Mesenchymal stem cell (in vitro differentiated cells and primary cell): Measurements from ENCODE around the gene VPS41.

Experiments
- DNase-seq: peaks from one replicate; pipeline ENCODE4 v3.0.0-alpha.2; 2013
- H2AFZ ChIP-seq: one replicate; pipeline ENCODE4 v1.6.1; 2013; ENCODE audit warnings: low read depth, mild to moderate bottlenecking, control low read depth, inconsistent platforms, low read length, moderate library complexity
- H2AK5ac ChIP-seq: 2 replicates; pipeline ENCODE4 v1.6.1; 2013; ENCODE audit warnings: low read length, moderate library complexity, mild to moderate bottlenecking, inconsistent platforms; ENCODE audit not compliant: severe bottlenecking
- H2BK120ac ChIP-seq: one replicate; pipeline ENCODE4 v1.6.1; 2013; ENCODE audit warnings: low read depth, mild to moderate bottlenecking, inconsistent platforms, low read length, moderate library complexity
- H2BK12ac ChIP-seq, 2 experiments: one replicate each; pipeline ENCODE4 v1.6.1; 2013; ENCODE audit warnings: inconsistent platforms in 2 of 2, low read length in 2 of 2, mild to moderate bottlenecking in 2 of 2, moderate library complexity in 2 of 2, control low read depth in 1 of 2
- H2BK15ac ChIP-seq: one replicate; pipeline ENCODE4 v1.6.1; 2013; ENCODE audit warnings: mild to moderate bottlenecking, low read depth, inconsistent platforms; ENCODE audit not compliant: poor library complexity, severe bottlenecking
- H2BK5ac ChIP-seq: 2 replicates; pipeline ENCODE4 v1.6.1; 2013; ENCODE audit warnings: low read depth, mild to moderate bottlenecking, low read length, control low read depth, inconsistent platforms; ENCODE audit not compliant: poor library complexity, severe bottlenecking
- H3K14ac ChIP-seq, 2 experiments: one replicate each; pipeline ENCODE4 v1.6.1; 2013; ENCODE audit warnings: inconsistent platforms in 2 of 2, low read length in 2 of 2, control low read depth in 1 of 2, mild to moderate bottlenecking in 1 of 2, moderate library complexity in 1 of 2
- H3K18ac ChIP-seq, 2 experiments: one replicate each; pipeline ENCODE4 v1.6.1; 2013; ENCODE audit warnings: inconsistent platforms in 2 of 2, low read length in 2 of 2, control low read depth in 1 of 2, low read depth in 1 of 2, mild to moderate bottlenecking in 1 of 2
- H3K23ac ChIP-seq, 2 experiments: one replicate each; pipeline ENCODE4 v1.6.1; 2013; ENCODE audit warnings: inconsistent platforms in 2 of 2, low read length in 2 of 2, mild to moderate bottlenecking in 2 of 2, moderate library complexity in 2 of 2, control low read depth in 1 of 2
- H3K27ac ChIP-seq: 2 replicates; pipeline ENCODE4 v1.5.1; 2013; ENCODE audit warnings: mild to moderate bottlenecking, moderate library complexity, low read length, control low read depth, inconsistent platforms; ENCODE audit not compliant: poor library complexity, severe bottlenecking
- H3K27me3 ChIP-seq, 2 experiments: 2 replicates each; pipeline versions ENCODE4 v1.6.1 to v1.7.0; 2013; ENCODE audit warnings: low read length in 2 of 2, mild to moderate bottlenecking in 2 of 2, moderate library complexity in 2 of 2, control low read depth in 1 of 2, inconsistent platforms in 1 of 2; ENCODE audit not compliant: control insufficient read depth in 1 of 2, insufficient read depth in 1 of 2
- H3K36me3 ChIP-seq, 2 experiments: 2 replicates each; pipeline versions ENCODE4 v1.6.1 to v1.7.0; 2013; ENCODE audit warnings: low read length in 2 of 2, control low read depth in 1 of 2, inconsistent platforms in 1 of 2, low read depth in 1 of 2, mild to moderate bottlenecking in 1 of 2; ENCODE audit not compliant: insufficient read depth in 2 of 2, control insufficient read depth in 1 of 2
- H3K4ac ChIP-seq, 2 experiments: one replicate each; pipeline ENCODE4 v1.6.1; 2013; ENCODE audit warnings: inconsistent platforms in 2 of 2, low read length in 2 of 2, mild to moderate bottlenecking in 2 of 2, moderate library complexity in 2 of 2, control low read depth in 1 of 2, low read depth in 1 of 2
- H3K4me1 ChIP-seq: 2 replicates; pipeline ENCODE4 v1.6.1; 2013; ENCODE audit warnings: low read depth, low read length, control low read depth; ENCODE audit not compliant: control insufficient read depth, insufficient read depth
- H3K4me2 ChIP-seq: 2 replicates; pipeline ENCODE4 v1.6.1; 2013; ENCODE audit warnings: low read length, mild to moderate bottlenecking, inconsistent platforms; ENCODE audit not compliant: poor library complexity, severe bottlenecking
- H3K4me3 ChIP-seq, 2 experiments: 2 replicates each; pipeline versions ENCODE4 v1.5.1 to v1.7.0; 2013; ENCODE audit warnings: low read length in 2 of 2, mild to moderate bottlenecking in 2 of 2, control low read depth in 1 of 2, low read depth in 1 of 2; ENCODE audit not compliant: insufficient read depth in 1 of 2
- H3K79me1 ChIP-seq: replicated peaks from 2 replicates; pipeline ENCODE4 v1.6.1; 2013; ENCODE audit warnings: mild to moderate bottlenecking, control low read depth, low read length, inconsistent platforms; ENCODE audit not compliant: poor library complexity, severe bottlenecking
- H3K9ac ChIP-seq: 2 replicates; pipeline ENCODE4 v1.7.0; 2013; ENCODE audit warnings: mild to moderate bottlenecking, low read length, moderate library complexity
- H3K9me3 ChIP-seq: 2 replicates; pipeline ENCODE4 v1.7.0; 2013; ENCODE audit warnings: mild to moderate bottlenecking, low read length; ENCODE audit not compliant: control insufficient read depth
- H4K8ac ChIP-seq: one replicate; pipeline ENCODE4 v1.6.1; 2013; ENCODE audit warnings: inconsistent platforms, mild to moderate bottlenecking, low read length, moderate library complexity
- H4K91ac ChIP-seq: one replicate; pipeline ENCODE4 v1.6.1; 2013; ENCODE audit warnings: mild to moderate bottlenecking, low read length, inconsistent platforms
- WGBS: methylation state at CpG from one replicate; pipeline ENCODE4 v1.1.7; 2013; ENCODE audit warnings: mixed read lengths; 5-methylcytosine and 5-hydroxymethylcytosine counted together

VPS41 gene

DNA sequence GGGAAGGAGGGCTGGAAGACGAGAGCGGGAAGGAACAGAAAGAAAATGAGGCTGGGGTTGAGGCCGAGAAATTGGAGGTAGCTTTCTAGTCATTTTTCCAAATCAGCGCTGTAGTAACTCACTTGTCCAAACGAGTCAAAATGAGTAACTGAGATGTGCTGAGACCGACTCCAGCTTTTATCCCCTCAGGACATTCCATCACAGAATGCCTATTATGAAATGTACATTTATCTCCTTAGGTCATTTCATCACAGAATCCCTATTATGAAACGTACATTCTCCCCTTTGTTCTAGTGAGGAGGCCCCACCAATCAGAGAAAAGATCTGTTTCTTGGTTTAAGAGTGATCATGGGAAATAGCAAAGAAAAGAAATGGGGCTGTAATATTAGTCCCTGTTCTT is 222.1 kb downstream of the VPS41 start:
- H3K9ac ChIP-seq, result no peak overlapping the region
- no peak overlapping the region for H2BK15ac ChIP-seq
- no peak overlapping the region for H2BK12ac ChIP-seq
- H2AK5ac ChIP-seq, result no peak overlapping the region
- H3K9me3 ChIP-seq, result no peaks in the 10 kb centered on the region
- no peak for DNase-seq
- no peak overlapping the region for H2AFZ ChIP-seq
- H2BK120ac ChIP-seq, result no peak overlapping the region
- H3K36me3 ChIP-seq, result no peaks in the 10 kb centered on the region
- no peak overlapping the region for H3K27ac ChIP-seq
- H3K79me1 ChIP-seq, result no peaks in the 10 kb centered on the region
- H3K14ac ChIP-seq, result no peak overlapping the region
- H4K91ac ChIP-seq, result no peak overlapping the region
- no peak overlapping the region for H4K8ac ChIP-seq
- no peak overlapping the region for H2BK5ac ChIP-seq
- H3K18ac ChIP-seq, result no peak overlapping the region
- no peak overlapping the region for H3K23ac ChIP-seq
- H3K4me3 ChIP-seq, result no peak overlapping the region
- H3K27me3 ChIP-seq, result peaks cover 0 to 4% of the 10 kb centered on the region in 2 experiments
- H3K4ac ChIP-seq, result no peak overlapping the region
- 85% methylated on average over 7 of the region's 7 CpGs for WGBS
- no peaks in the 10 kb centered on the region for H3K4me1 ChIP-seq
- no peak overlapping the region for H3K4me2 ChIP-seq

DNA sequence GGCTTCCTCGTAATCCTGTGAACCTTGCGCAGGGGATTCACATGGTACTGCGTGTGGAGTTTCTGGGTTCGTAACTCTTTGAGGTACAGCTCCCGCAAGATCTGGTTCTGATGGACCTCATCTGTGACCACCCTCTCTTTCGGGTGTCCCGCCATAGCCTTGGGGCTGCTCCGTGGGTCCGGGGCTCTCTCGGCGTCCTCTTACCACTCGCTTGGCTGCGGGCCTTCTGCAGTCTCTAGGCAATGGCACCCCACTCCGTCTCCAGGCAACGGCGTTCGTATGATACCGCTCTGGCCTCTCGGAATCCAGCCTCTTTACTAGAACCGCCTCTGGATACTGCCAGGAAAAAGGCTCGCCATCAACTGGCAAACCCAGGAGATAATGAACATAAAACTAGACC is 223.1 kb downstream of the VPS41 start:
- Histone ChIP-seq H3K4me1 (no peaks in the 10 kb centered on the region), H2BK12ac (no peak overlapping the region), H2BK15ac (no peak overlapping the region), H3K4me3 (no peak overlapping the region), H3K4me2 (no peak overlapping the region), H2AK5ac (no peak overlapping the region), H3K36me3 (no peaks in the 10 kb centered on the region), H3K27me3 (peaks cover 0 to 4% of the 10 kb centered on the region in 2 experiments), H3K23ac (no peak overlapping the region), H3K27ac (no peak overlapping the region), H4K91ac (no peak overlapping the region), H2BK5ac (no peak overlapping the region), H3K18ac (no peak overlapping the region), H3K14ac (no peak overlapping the region), H2BK120ac (no peak overlapping the region), H3K9ac (no peak overlapping the region), H2AFZ (no peak overlapping the region), H4K8ac (no peak overlapping the region), H3K4ac (no peak overlapping the region), H3K9me3 (no peaks in the 10 kb centered on the region), H3K79me1 (no peaks in the 10 kb centered on the region)
- WGBS, result 88% methylated on average over 21 of the region's 21 CpGs
- no peak for DNase-seq

DNA sequence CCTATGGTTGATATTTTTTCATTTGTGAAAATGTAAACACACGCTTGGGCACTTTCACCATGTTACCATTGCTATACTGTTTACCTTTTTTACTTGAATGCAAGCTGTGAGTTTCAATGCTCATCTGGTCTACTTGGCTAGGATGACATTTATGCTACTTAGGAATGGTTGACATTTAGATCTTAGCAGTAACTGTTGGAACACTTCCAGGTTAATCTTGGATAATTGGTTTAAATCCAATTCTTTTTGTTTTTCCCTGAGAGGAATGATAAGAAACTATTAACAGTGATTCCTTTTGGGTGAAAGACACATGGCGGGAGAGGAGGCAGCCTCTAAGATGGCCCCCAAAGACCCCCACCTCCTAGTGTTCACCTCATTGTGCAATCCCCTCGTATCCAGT is 226.4 kb downstream of the VPS41 start:
- H3K4me2 ChIP-seq, result no peak overlapping the region
- no peak overlapping the region for H3K4me3 ChIP-seq
- H3K4me1 ChIP-seq, result no peaks in the 10 kb centered on the region
- no peak overlapping the region for H3K18ac ChIP-seq
- WGBS, result 90% methylated on average over 2 of the region's 3 CpGs
- H3K9ac ChIP-seq, result no peak overlapping the region
- H4K8ac ChIP-seq, result no peak overlapping the region
- H3K27ac ChIP-seq, result no peak overlapping the region
- H3K14ac ChIP-seq, result no peak overlapping the region
- no peaks in the 10 kb centered on the region for H3K36me3 ChIP-seq
- no peak overlapping the region for H2BK15ac ChIP-seq
- no peak overlapping the region for H2AK5ac ChIP-seq
- DNase-seq, result no peak
- H3K4ac ChIP-seq, result no peak overlapping the region
- H3K27me3 ChIP-seq, result peaks cover 0 to 4% of the 10 kb centered on the region in 2 experiments
- H3K23ac ChIP-seq, result no peak overlapping the region
- H2BK12ac ChIP-seq, result no peak overlapping the region
- no peak overlapping the region for H4K91ac ChIP-seq
- no peak overlapping the region for H2BK120ac ChIP-seq
- no peak overlapping the region for H2AFZ ChIP-seq
- H2BK5ac ChIP-seq, result no peak overlapping the region
- no peaks in the 10 kb centered on the region for H3K9me3 ChIP-seq
- H3K79me1 ChIP-seq, result no peaks in the 10 kb centered on the region

DNA sequence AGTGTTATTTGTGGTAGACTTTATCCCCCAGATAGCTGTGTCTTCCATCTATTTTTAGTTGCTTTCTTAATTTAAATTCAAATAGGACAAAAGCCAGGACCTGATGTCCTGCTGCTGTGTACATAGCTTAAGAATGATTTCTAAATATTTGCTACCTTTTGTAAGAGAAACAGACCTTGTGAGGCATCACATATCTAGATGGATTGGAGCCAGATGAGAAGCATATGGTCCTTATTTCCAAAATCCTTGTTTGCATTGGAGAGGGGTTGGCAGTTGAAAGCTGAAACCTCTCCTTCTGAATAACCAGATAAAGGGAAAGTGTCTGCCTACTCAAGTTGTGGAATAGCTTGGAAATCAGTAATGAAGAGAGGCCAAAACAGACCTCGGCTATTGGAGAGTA is 227.1 kb downstream of the VPS41 start:
- DNase-seq, result no peak
- Histone ChIP-seq H3K27ac (no peak overlapping the region), H3K18ac (no peak overlapping the region), H3K14ac (no peak overlapping the region), H2AFZ (no peak overlapping the region), H2BK120ac (no peak overlapping the region), H3K4me1 (no peaks in the 10 kb centered on the region), H3K4me3 (no peak overlapping the region), H3K4ac (no peak overlapping the region), H2BK5ac (no peak overlapping the region), H2AK5ac (no peak overlapping the region), H3K79me1 (no peaks in the 10 kb centered on the region), H3K4me2 (no peak overlapping the region), H3K9me3 (no peaks in the 10 kb centered on the region), H3K23ac (no peak overlapping the region), H3K9ac (no peak overlapping the region), H4K8ac (no peak overlapping the region), H2BK15ac (no peak overlapping the region), H3K36me3 (no peaks in the 10 kb centered on the region), H4K91ac (no peak overlapping the region), H3K27me3 (peaks cover 0 to 4% of the 10 kb centered on the region in 2 experiments), H2BK12ac (no peak overlapping the region)
- 46% methylated on average over 1 of the region's 1 CpG for WGBS
